Rectal smooth muscle tissue (tissue), 1 donor: ENCODE measurements around the gene SPATA24.
A peak's percentile ranks its signal among the peaks of the same experiment; 100 is the strongest.
"Not testable (repeated sequence)": the region's sequence is repeated elsewhere in the genome, so short reads cannot be mapped to it uniquely, and the experiment has no call there.

Experiments used
- H3K27ac ChIP-seq: one replicate; pipeline ENCODE4 v1.7.0; 2013; ENCODE audit warnings: low read depth, low read length, inconsistent platforms
- H3K27me3 ChIP-seq: one replicate; pipeline ENCODE4 v1.7.0; 2013; ENCODE audit warnings: low read length; ENCODE audit not compliant: control insufficient read depth, insufficient read depth
- H3K36me3 ChIP-seq: one replicate; pipeline ENCODE4 v1.7.0; 2013; ENCODE audit warnings: low read length; ENCODE audit not compliant: control insufficient read depth, insufficient read depth
- H3K4me1 ChIP-seq: one replicate; pipeline ENCODE4 v1.7.0; 2013; ENCODE audit warnings: low read length; ENCODE audit not compliant: control insufficient read depth, insufficient read depth
- H3K4me3 ChIP-seq: one replicate; pipeline ENCODE4 v1.7.0; 2013; ENCODE audit warnings: low read length
- H3K9ac ChIP-seq: one replicate; pipeline ENCODE4 v1.7.0; 2013; ENCODE audit warnings: low read length

SPATA24 gene

GRCh38 chr5:139390639-139391569, 13.0 kb downstream of the SPATA24 start:
- Histone ChIP-seq H3K4me1 (no peaks in the 10 kb centered on the region), H3K9ac (no peak overlapping the region), H3K27me3 (peaks cover 17% of the 10 kb centered on the region), H3K27ac (no peak overlapping the region), H3K36me3 (peaks cover 3% of the 10 kb centered on the region), H3K4me3 (peak overlapping the region; percentile 65)

GRCh38 chr5:139389701-139390638, 13.9 kb downstream of the SPATA24 start, which contains the start of gene MZB1:
Gene MZB1, minus strand, starts transcription at chr5:139389913. Its CDS starts 57 bp downstream, at chr5:139389856.
- H3K9ac ChIP-seq, result peak within 1 kb of the TSS; percentile 19
- no peaks in the 10 kb centered on the region for H3K4me1 ChIP-seq

GRCh38 chr5:139388198-139388821, 15.6 kb downstream of the SPATA24 start:
- H3K4me3 ChIP-seq, result peak overlapping the region; percentile 64
- no peaks in the 10 kb centered on the region for H3K4me1 ChIP-seq
- H3K9ac ChIP-seq, result no peak overlapping the region
- H3K27me3 ChIP-seq, result peaks cover 4% of the 10 kb centered on the region
- H3K36me3 ChIP-seq, result peaks cover 3% of the 10 kb centered on the region
- no peak overlapping the region for H3K27ac ChIP-seq

More at GRCh38 chr5:139389701-139390638, 13.9 kb downstream of the SPATA24 start, which contains the start of gene MZB1:
- peak within 1 kb of the TSS; percentile 64 for H3K4me3 ChIP-seq
- H3K27me3 ChIP-seq, result peaks cover 17% of the 10 kb centered on the region
- peaks cover 3% of the 10 kb centered on the region for H3K36me3 ChIP-seq
- no peak within 1 kb of the TSS for H3K27ac ChIP-seq

- Histone ChIP-seq H3K4me3 (peak overlapping the region; percentile 64), H3K9ac (no peak overlapping the region), H3K27me3 (no peaks in the 10 kb centered on the region), H3K36me3 (peaks cover 3% of the 10 kb centered on the region), H3K4me1 (no peaks in the 10 kb centered on the region), H3K27ac (no peak overlapping the region)
Observed at GRCh38 chr5:139387611-139388197, 16.2 kb downstream of the SPATA24 start.

- H3K27ac ChIP-seq, H3K36me3 ChIP-seq, H3K27me3 ChIP-seq, H3K4me1 ChIP-seq, H3K9ac ChIP-seq, H3K4me3 ChIP-seq: not testable (repeated sequence)
Observed at GRCh38 chr5:139386956-139387355, 16.9 kb downstream of the SPATA24 start.

GRCh38 chr5:139386050-139386438, 17.8 kb downstream of the SPATA24 start:
- H3K9ac ChIP-seq, result no peak overlapping the region
- no peak overlapping the region for H3K4me3 ChIP-seq
- peaks cover 3% of the 10 kb centered on the region for H3K36me3 ChIP-seq
- H3K27me3 ChIP-seq, result no peaks in the 10 kb centered on the region
- no peak overlapping the region for H3K27ac ChIP-seq
- no peaks in the 10 kb centered on the region for H3K4me1 ChIP-seq

- Histone ChIP-seq H3K4me1 (no peaks in the 10 kb centered on the region), H3K36me3 (peaks cover 2% of the 10 kb centered on the region), H3K27ac (no peak overlapping the region), H3K9ac (no peak overlapping the region), H3K4me3 (peak overlapping the region; percentile 62), H3K27me3 (no peaks in the 10 kb centered on the region)
Observed at GRCh38 chr5:139385061-139386049, 18.5 kb downstream of the SPATA24 start.

- H3K36me3 ChIP-seq, result no peaks in the 10 kb centered on the region
- H3K4me3 ChIP-seq, result peak overlapping the region; percentile 62
- no peaks in the 10 kb centered on the region for H3K4me1 ChIP-seq
- H3K27ac ChIP-seq, result no peak overlapping the region
- no peak overlapping the region for H3K9ac ChIP-seq
- no peaks in the 10 kb centered on the region for H3K27me3 ChIP-seq
Observed at GRCh38 chr5:139384591-139385051, 19.3 kb downstream of the SPATA24 start.

GRCh38 chr5:139383993-139384590, 19.8 kb downstream of the SPATA24 start:
- Histone ChIP-seq H3K4me1 (no peaks in the 10 kb centered on the region), H3K27me3 (no peaks in the 10 kb centered on the region), H3K27ac (no peak overlapping the region), H3K4me3 (no peak overlapping the region), H3K9ac (no peak overlapping the region), H3K36me3 (no peaks in the 10 kb centered on the region)

- Histone ChIP-seq H3K27me3 (no peaks in the 10 kb centered on the region), H3K27ac (no peak within 1 kb of the TSS), H3K36me3 (no peaks in the 10 kb centered on the region), H3K4me3 (no peak within 1 kb of the TSS), H3K4me1 (no peaks in the 10 kb centered on the region), H3K9ac (no peak within 1 kb of the TSS)
Observed at GRCh38 chr5:139383275-139383992, 20.5 kb downstream of the SPATA24 start, which contains the start of gene SLC23A1. Gene SLC23A1, minus strand, starts transcription at chr5:139383297. Its CDS starts 44 bp downstream, at chr5:139383253.
